Colon (tissue), 2 donors: ENCODE results near the gene NLGN4X.
A peak's percentile ranks its signal among the peaks of the same experiment; 100 is the strongest.

Experiments used
- FAIRE-seq: peaks from 2 replicates; lab custom pipeline; 2012; peaks lifted over from hg19 to GRCh38; lab: Jason Lieb, UNC
- donor health status: control.
- donor health status: control.

NLGN4X gene

DNA sequence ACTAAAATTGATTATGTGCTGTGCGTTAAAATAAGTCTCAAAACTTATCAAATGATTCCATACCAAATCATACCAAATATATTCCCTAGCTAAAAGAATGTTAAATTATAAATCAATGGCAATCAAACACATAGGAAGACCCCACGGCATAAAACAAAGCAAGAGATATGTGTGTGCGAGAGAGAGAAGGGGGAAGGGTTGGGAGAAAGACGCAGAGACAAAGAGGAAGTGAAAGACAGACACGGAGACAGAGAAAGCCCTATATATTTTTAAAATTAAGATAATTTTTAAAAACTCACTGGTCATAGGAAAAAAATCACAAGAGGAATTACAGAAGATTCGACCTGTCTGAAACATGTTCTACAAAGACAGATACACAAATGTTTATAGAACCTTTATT is 371.4 kb downstream of the NLGN4X start:
- FAIRE-seq = peak; percentile 28

DNA sequence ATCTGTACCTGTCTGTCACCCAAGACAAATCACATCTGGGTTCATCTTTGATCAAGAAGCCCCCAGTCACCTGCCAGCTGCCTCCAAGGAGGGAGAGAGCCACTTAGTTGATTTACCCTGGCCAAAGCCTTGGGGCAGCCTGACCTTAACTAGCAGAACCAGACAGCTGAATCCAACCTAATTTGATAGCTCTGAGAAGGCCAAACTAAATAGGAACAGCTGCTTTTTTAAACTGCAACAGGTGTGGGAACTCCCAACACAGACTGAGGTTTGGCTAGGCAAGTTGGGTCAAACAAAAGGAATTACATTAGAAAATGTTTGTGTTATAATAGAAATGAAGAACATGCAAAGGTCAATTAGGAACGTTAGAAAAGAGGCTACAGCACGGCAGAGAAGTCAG is 375.7 kb downstream of the NLGN4X start:
- no peak for FAIRE-seq

DNA sequence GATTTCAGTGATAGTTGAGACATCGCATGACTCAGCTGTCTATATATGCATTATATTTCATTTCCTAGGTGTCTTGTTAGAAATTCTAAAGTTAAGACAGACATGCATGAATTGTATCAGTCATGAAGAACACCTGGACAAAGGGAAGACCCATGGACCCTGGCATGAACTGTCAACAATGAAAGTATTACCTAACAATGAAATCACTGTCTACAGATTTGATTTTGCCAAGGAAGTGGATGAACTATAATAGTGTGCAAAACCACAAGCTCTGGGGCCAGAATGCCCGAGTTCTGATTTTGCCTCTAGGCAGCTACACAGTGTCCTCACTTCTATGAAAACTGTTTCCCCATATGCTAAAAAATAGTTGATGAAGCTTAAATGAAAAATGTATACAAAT is 386.1 kb downstream of the NLGN4X start:
- FAIRE-seq = no peak
